ENCODE data around the gene COL27A1.

The COL27A1 gene

GRCh38 chr9:114149181-114149580, 6.2 kb upstream of the COL27A1 start:
- no peak for DNase-seq (ENCODE audit: low spot score)

- DNase-seq (ENCODE audit: low spot score) = no peak
These were observed 5.5 kb upstream of the COL27A1 start for GRCh38 chr9:114149765-114150340.

DNA sequence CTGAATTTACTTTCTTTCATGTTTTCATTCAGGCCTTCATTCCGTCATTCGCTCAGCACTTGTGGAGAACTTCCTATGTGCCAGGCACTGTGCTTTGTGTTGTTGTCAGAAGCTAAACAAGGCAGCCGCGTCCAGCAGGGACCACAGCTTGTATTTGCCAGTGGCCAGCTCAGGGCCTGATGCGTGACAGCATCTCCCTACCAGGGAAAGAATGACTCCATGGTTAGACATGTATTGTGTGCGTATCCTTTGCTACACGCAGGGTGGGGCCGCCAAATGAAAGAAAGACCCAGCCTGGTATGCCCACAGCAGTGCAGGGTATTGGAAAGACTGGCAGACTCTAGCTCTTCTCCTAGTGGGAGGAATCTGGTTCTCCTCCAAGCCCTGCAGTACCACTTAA, 4.7 kb upstream of the COL27A1 start:
- no peak for DNase-seq (ENCODE audit: low spot score)

- DNase-seq (ENCODE audit: low spot score) = no peak
These were observed 3.8 kb upstream of the COL27A1 start for GRCh38 chr9:114151426-114151956.

DNA sequence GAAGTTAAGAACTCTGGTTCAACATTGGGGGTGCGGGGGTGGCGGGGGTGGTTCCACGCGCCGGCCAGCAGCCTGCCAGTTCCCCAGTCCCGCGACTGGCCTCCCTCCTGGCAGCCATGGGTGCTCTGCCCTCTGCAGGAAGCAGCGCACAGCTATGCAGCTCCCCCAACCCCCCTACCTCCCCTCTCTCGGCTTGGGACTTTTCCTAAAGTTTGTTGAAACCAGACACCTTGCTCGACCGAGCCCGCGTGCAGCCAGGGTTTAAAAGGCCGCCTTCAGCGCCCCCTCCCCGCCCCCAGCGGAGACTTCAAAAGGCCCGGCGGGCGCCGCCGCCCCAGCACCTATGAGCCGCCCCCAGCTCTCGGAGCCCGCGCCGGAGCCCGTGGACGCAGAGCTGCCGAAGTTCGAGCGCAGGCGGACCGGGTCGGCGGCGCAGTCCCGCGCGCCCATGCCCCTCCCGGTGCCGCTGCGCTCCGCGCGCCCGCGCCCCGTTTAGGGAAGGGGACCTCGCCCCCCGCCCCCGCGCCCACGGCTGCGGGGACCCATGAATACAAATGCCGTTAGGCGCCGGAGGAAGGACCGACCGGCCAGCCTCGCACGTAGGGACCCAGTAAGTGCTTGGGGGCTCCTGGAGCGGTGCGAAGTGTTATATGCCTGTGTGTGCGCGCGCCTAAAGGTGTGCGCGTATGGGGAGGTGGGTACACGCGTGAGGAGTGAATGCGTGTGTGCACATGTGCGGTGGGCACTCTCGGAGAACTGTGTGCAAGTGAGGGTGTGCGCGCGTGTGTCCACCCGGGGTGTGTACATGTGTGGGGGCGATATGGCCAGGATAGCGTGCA, 1.4 kb upstream of the COL27A1 start:
- no peak for DNase-seq (ENCODE audit: low spot score)

DNA sequence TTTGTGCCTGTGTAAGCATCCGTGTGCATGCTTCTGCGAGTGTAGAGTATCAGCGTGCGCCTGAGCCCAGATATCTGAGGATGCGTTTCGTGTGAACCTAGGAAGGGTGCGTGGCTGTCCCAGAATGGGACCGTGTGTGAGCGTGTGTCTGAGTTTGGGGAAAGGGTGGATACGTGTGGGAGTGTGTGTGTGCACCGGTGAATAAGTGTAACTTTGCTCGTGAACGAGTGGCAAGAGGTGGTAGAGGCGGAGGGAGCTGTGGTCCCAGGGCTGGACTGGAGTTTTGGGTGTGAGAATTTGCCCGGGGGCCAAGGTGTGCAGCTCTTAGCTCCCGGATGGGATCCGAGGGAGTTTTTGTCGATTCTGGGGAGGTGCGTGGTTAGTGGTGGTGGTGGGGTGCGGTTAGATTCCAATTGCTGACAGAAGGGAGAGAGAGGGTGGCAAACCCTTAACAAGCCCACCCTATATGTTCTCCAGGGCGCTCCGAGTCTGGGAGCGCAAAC, 686 bp upstream of the COL27A1 start:
- DNase-seq (ENCODE audit: low spot score) = no peak

DNA sequence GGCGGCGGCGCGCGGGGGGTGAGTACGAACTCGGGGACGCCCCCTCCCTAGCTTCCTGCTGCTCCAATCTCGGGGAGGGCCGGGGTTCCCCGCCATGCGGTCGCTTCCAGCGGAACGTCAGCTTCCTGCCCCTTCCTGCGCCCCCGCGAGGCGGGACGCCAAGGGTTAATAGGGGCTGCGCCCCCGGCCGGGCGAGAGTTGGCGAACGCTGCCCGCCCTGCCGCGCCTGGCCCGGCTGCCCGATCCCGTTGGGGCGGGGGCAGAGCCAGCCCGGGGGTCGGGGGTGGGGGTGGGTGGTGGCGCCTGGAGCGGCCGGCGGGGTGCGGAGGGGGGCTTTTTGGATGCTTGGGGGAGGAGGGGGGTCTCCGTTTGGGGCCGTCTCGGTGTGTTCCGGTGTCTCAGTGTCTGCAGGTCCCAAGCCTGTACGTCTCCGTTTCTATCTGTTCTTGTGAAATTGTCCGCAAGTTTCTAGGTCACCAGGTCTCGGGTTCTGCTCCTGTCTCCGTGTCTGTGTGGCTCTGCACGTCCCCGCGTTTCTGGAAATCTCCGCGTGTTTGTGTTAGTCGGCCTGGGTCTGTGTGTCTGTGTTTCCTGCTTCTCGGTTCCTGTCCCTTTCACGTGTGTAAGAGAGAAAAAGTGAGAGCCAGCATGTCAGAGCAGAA, 789 bp downstream of the COL27A1 start:
- no peak for DNase-seq (ENCODE audit: low spot score)

DNA sequence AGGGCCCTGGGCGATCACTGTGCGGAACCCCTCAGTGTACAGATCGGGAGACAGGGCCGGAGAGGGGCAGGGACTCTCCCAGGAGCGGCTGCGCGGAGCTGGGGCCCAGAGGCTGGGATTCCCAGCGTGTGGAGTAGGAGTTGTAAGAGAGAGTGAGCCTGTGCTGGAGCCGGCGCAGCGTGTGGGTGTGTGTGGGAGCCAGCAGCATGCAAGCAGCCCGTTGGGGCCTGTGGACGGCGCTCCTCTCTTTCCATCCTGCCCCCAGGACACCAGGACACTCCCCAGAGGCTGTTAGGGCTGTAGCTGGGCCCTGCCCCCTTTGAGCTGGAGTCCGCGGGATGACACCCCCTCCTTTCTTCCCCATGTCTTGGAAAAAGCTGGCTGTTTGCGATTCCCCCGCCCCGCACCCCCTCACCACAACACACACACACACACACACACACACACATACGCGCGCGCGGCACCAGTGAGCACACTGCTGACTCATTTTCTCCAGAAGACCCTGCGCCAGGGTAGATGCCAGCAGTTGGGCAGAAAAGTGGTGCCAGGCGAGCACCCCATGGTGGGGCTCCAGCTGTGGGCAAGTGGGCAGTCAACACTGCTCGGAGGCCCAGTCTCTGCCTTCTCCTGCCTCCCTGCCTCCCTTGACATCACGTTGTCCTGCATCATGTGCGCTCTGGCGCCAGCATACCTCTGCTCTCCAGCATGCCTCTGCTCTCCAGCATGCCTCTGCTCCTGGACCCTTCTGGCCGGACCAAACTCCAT, 1.5 kb downstream of the COL27A1 start:
- no peak for DNase-seq (ENCODE audit: low spot score)

GRCh38 chr9:114157516-114158176, 2.3 kb downstream of the COL27A1 start:
- DNase-seq (ENCODE audit: low spot score) = no peak

DNA sequence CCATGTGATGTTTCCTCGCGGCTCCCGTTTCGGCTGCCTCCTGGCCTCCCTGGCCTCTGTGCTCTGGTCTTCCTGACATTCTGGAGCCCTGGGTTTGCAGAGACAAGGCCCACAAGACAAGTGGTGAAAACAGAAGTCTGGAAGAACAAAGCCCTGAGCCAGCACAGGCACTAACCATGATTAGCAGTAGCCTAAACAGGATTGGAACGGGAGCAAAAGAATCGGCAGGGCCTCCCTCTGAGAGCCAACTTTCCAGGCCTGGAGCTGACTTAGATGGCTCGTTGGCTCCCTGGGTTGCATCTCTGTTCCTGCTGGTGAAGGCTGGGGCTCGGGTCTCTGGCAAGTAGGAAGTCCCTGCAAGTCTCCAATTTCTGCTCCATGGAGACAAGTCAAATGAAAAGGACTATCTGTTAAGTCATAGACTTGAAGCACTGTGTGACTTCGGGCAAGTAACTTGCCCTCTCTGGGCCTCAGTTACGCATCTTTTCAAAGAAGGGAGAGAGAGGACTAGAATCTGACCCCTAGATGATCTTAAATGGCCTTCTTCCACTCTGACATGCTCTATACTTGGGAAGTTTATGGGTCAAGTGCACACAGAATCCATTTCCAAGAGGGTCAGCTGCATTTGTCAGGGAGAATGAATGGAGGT, 3.3 kb downstream of the COL27A1 start:
- DNase-seq (ENCODE audit: low spot score) = no peak

DNA sequence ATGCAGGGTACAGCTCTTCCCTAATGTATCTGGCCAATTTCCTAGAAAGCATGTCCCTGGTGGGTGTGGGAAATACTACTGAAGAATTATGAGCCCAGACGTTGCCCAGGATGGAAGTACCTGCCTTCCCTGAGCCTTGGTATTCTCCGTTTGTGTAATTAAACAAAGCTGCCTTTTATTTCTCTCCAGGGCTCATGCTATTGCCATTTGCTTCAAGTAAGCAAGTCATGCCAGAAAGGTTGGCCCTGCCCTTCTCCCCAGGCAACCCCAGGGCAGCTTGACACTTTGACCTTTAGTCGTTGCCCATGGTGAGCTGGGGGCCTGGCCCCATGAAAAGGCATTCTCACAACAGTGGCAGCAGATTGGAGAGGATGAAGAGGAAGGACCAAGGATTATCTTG, 4.4 kb downstream of the COL27A1 start:
- DNase-seq (ENCODE audit: low spot score) = no peak

DNA sequence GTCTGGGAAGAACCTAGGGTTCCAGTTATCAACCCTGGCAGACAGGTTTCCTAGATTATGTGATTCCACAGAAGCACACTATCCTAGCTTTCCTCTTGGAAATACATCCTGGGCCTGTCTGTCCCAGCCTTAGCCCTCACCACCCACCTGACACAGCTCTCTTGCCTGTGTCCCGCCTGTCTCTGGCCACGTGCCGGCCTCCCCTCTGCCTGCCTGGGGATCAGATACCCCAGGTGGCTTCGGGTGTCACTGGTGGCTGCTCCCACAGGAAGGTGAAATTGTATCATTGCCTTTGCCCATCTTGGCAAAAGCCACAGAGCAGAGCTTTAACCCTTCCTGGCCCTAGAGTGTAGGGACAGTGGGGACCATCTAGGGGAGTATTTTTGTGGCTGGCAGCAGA, 6.2 kb downstream of the COL27A1 start:
- no peak for DNase-seq (ENCODE audit: low spot score)

GRCh38 chr9:114163517-114163951, 8.2 kb downstream of the COL27A1 start:
- no peak for DNase-seq (ENCODE audit: low spot score)

DNA sequence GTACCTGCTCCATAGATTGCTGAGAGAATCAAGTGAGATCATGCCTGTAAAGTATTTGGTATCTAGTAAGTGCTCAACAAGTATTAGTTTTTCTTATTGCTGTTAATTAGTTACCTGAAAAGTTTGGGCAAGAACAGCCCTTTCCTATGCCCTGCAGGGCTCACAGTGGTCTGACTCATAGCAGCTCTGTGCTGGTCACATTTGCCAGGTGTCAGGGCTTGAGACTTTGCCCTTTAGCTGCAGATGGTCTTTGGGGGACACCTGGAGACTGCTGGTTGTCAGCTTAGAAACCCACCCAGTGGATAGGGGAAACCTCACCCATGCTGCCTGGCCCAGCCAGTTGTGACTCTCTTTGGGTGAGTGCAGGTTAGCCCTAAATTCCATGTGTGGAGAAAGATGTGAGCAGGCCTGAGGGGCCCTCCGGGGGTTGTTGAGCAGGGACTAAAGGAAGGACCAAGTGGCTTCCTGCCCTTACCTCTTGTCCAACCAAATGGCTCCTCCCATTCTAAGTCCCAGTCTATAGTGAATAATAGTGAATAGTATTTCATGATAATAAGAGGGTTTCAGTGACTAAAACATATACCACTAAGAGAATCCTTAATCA, 9.0 kb downstream of the COL27A1 start:
- no peak for DNase-seq (ENCODE audit: low spot score)

DNA sequence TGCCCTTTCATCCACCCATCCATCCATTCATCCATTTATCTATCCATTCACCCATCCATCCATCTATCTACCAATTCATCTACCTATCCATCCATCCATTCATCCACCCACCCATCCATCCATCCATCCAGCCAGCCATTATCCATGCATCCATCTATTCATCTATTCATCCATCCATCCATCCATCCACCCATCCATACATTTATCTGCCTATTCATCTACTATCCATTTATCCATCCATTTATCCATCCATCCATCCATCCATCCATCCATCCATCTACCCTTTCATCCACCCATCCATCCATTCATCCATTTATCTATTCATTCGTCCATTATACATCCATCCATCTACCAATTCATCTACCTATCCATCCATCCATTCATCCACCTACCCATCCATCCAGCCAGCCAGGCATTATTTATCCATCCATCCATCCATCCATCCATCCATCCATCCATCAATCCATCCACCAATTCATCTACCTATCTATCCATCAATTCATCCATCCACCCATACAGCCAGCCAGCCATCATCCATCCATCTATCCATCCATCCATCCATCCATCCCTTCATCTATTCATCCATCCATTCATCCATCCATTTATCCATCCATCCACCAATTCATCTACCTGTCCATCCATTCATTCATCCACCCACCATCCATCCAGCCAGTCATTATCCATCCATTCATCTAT, 10.2 kb downstream of the COL27A1 start:
- no peak for DNase-seq (ENCODE audit: low spot score)

- no peak for DNase-seq (ENCODE audit: low spot score)
These were observed 10.8 kb downstream of the COL27A1 start for GRCh38 chr9:114166103-114166470.

- DNase-seq (ENCODE audit: low spot score) = no peak
These were observed 11.6 kb downstream of the COL27A1 start for GRCh38 chr9:114166614-114167572.

DNA sequence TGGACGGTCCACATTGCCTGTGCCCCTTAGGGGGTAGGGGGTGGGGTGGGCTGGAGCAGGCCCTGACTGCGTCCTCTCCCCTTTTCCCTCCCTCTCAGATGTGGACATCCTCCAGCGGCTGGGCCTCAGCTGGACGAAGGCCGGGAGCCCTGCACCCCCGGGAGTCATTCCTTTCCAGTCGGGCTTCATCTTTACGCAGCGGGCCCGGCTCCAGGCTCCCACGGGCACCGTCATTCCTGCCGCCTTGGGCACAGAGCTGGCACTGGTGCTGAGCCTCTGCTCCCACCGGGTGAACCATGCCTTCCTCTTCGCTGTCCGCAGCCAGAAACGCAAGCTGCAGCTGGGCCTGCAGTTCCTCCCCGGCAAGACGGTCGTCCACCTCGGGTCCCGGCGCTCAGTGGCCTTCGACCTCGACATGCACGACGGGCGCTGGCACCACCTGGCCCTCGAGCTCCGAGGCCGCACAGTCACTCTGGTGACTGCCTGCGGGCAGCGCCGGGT, 12.3 kb downstream of the COL27A1 start:
- no peak for DNase-seq (ENCODE audit: low spot score)
